Measurements from ENCODE around the gene DPH3. TPM values are rescaled to one million over a fixed set of nuclear protein-coding genes. Genes with fewer than 3 reads are reported as not detected.

The DPH3 gene
- total RNA-seq, 1 experiment from 2014 or later: 6.0 TPM

GRCh38 chr3:16227566-16227965 is 37.2 kb downstream of the DPH3 start:
- no peaks in the 10 kb centered on the region for H3K27me3 ChIP-seq
- DNase-seq: no peak
- H3K36me3 ChIP-seq: no peaks in the 10 kb centered on the region
- H3K4me3 ChIP-seq: no peak overlapping the region
- H3K9me3 ChIP-seq: no peaks in the 10 kb centered on the region

DNA sequence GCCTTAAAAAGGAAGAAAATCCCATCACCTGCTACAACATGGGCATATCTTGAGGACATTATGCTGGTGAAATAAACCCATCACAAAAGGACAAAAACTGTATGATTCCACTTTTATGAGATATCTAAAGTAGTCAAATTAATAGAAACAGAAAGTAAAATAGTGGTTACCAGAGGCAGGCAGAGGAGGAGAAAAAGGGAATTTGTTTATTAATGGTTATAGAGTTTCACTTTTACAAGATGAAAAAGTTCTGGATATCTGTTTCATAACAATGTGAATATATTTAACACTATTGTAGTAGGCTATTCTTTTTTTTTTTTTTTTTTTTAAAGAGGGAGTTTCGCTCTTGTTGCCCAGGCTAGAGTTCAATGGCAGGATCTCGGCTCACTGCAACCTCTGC is 40.4 kb downstream of the DPH3 start:
- no peak for DNase-seq
- H3K9me3 ChIP-seq: no peaks in the 10 kb centered on the region
- H3K27me3 ChIP-seq: no peaks in the 10 kb centered on the region
- H3K36me3 ChIP-seq: no peaks in the 10 kb centered on the region
- no peak overlapping the region for H3K4me3 ChIP-seq

GRCh38 chr3:16222547-16222946 is 42.2 kb downstream of the DPH3 start:
- Histone ChIP-seq H3K27me3 (no peaks in the 10 kb centered on the region), H3K4me3 (no peak overlapping the region), H3K9me3 (no peaks in the 10 kb centered on the region), H3K36me3 (no peaks in the 10 kb centered on the region)
- no peak for DNase-seq

- DNase-seq: no peak
- Histone ChIP-seq H3K27me3 (no peaks in the 10 kb centered on the region), H3K36me3 (no peaks in the 10 kb centered on the region), H3K4me3 (no peak overlapping the region), H3K9me3 (no peaks in the 10 kb centered on the region)
Measured at GRCh38 chr3:16221990-16222389, 42.8 kb downstream of the DPH3 start.

GRCh38 chr3:16219777-16220176 is 45.0 kb downstream of the DPH3 start:
- no peak overlapping the region for H3K4me3 ChIP-seq
- no peaks in the 10 kb centered on the region for H3K9me3 ChIP-seq
- DNase-seq: no peak
- no peaks in the 10 kb centered on the region for H3K36me3 ChIP-seq
- no peaks in the 10 kb centered on the region for H3K27me3 ChIP-seq

DNA sequence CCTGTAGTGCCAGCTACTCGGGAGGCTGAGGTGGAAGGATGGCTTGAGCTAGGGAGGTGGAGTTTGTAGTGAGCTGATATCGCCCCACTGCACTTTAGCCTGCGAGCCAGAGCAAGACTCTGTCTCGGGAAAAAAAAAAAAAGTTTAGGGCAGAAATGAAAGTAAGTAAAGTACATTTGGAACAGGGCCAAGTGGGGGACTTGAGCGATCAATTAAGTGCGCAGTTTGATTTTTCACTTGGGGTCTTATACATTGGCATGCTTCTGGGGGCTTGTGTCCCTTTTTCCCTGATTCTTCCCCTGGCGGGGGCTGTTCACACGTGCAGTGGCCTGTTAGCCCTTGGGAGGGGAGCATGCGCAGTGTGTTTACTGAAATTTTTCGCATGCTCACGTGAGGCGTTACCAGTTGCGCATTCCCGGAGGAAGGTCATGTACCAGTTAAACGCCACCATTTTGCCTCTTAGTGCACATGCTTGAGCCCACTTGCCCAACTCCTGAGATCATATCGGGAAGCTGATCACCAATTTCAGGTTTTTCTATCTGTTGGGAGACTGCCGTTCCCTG is 48.3 kb downstream of the DPH3 start:
- no peak for DNase-seq
- Histone ChIP-seq H3K9me3 (no peaks in the 10 kb centered on the region), H3K36me3 (no peaks in the 10 kb centered on the region), H3K4me3 (no peak overlapping the region), H3K27me3 (no peaks in the 10 kb centered on the region)

DNA sequence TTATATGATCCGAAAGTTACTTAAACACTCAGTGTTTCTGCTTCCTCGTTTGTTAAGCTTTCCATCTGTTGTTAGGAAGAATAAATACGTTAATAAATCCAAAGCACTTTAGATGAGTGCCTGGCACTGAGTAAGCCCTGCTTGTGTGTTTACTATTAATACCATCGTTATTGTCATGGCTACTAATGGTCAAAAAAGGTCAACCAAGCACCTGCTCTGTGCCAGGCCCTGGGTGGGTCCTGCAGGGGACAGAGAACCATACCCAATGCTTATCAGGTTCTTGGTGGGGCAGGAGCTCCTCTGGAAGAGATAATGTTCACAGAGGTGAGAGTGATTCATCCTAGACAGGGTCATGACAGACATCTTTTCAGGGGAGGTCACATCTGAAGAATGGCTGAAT is 50.4 kb downstream of the DPH3 start:
- no peaks in the 10 kb centered on the region for H3K9me3 ChIP-seq

GRCh38 chr3:16211176-16211904 is 53.4 kb downstream of the DPH3 start:
- no peaks in the 10 kb centered on the region for H3K9me3 ChIP-seq
- no peaks in the 10 kb centered on the region for H3K36me3 ChIP-seq
- H3K4me3 ChIP-seq: no peak overlapping the region
- no peaks in the 10 kb centered on the region for H3K27me3 ChIP-seq
- no peak for DNase-seq

More for the DNA sequence above, 50.4 kb downstream of the DPH3 start:
- H3K27me3 ChIP-seq: no peaks in the 10 kb centered on the region
- no peak overlapping the region for H3K4me3 ChIP-seq
- H3K36me3 ChIP-seq: no peaks in the 10 kb centered on the region
- DNase-seq: no peak

Other genes starting within 250 kb of the DPH3 start
- not detected in 2 replicates for gene GALNT15, start 90.3 kb downstream of the DPH3 start, total RNA-seq (2014; rRNA removed; shearing (Covaris generic); ENCODE audit: low replicate concordance)
- gene OXNAD1, start 269 bp upstream of the DPH3 start, total RNA-seq (2014; rRNA removed; shearing (Covaris generic); ENCODE audit: low replicate concordance): 8.8 and 13.0 TPM in 2 replicates
- 42.1 and 44.1 TPM in 2 replicates for gene RFTN1, start 248.8 kb upstream of the DPH3 start, total RNA-seq (2014; rRNA removed; shearing (Covaris generic); ENCODE audit: low replicate concordance)

All from MG63 (cell line).